Naive thymus-derived CD4-positive, alpha-beta T cell (primary cell): ENCODE results near the gene SEC14L1. TPM values are rescaled to one million over a fixed set of nuclear protein-coding genes. Genes with fewer than 3 reads are reported as not detected.

Experiments used
- ATAC-seq: fragments of 150-1000 bp; cut with Tn5 transposase; 2 replicates; pipeline ENCODE4 v1.10.0; 2021; ENCODE audit warnings: mild to moderate bottlenecking, moderate library complexity
- CTCF ChIA-PET: fragments of 350-600 bp; sonication (Branson Sonifier 250); formaldehyde crosslinking; loops from one replicate; lab custom pipeline; 2021; ENCODE audit warnings: antibody characterized with exemption; lab: Charles Lee
- POLR2A ChIA-PET: fragments of 350-600 bp; sonication (Branson Sonifier 250); formaldehyde crosslinking; loops from one replicate; lab custom pipeline; 2021; ENCODE audit warnings: antibody characterized with exemption, inconsistent platforms; lab: Charles Lee
- DNase-seq, 9 donors: peaks; one replicate each; pipeline versions ENCODE4 v3.0.0 to v3.0.0-alpha.2; 2020 to 2022; ENCODE audit warnings: mixed read lengths in 1 of 9
- H3K27ac ChIP-seq: one replicate; pipeline ENCODE4 v1.7.0; 2013; ENCODE audit warnings: mild to moderate bottlenecking, low read depth, low read length, moderate library complexity
- H3K27me3 ChIP-seq, 2 donors: one replicate each; pipeline ENCODE4 v1.7.0; 2013; ENCODE audit warnings: low read length in 2 of 2, mild to moderate bottlenecking in 2 of 2, moderate library complexity in 2 of 2; ENCODE audit not compliant: control insufficient read depth in 2 of 2, insufficient read depth in 2 of 2
- H3K36me3 ChIP-seq, 3 experiments: 1 replicate in 2 of 3; 2 replicates in 1 of 3; pipeline ENCODE4 v1.7.0; 2013; ENCODE audit warnings: low read length in 3 of 3, mild to moderate bottlenecking in 3 of 3, moderate library complexity in 1 of 3; ENCODE audit not compliant: insufficient read depth in 3 of 3, control insufficient read depth in 2 of 3
- H3K4me1 ChIP-seq, 2 donors: one replicate each; pipeline ENCODE4 v1.7.0; 2013; ENCODE audit warnings: low read length in 2 of 2, mild to moderate bottlenecking in 2 of 2, moderate library complexity in 1 of 2; ENCODE audit not compliant: control insufficient read depth in 2 of 2, insufficient read depth in 2 of 2
- H3K4me3 ChIP-seq: 2 replicates; pipeline ENCODE4 v1.7.0; 2013; ENCODE audit warnings: mild to moderate bottlenecking, low read length
- H3K9me3 ChIP-seq, 3 experiments: 1 replicate in 2 of 3; 2 replicates in 1 of 3; pipeline ENCODE4 v1.7.0; 2013; ENCODE audit warnings: low read length in 3 of 3; ENCODE audit not compliant: control insufficient read depth in 2 of 3
- H3K27ac Mint-ChIP-seq, 9 donors: one replicate each; pipeline ENCODE4 v1.8.0; 2020 to 2022; ENCODE audit warnings: mixed read lengths in 9 of 9, mild to moderate bottlenecking in 8 of 9, moderate library complexity in 5 of 9, inconsistent platforms in 2 of 9
- H3K27me3 Mint-ChIP-seq, 5 donors: one replicate each; pipeline ENCODE4 v1.8.0; 2021 to 2022; ENCODE audit warnings: mixed read lengths in 5 of 5, mild to moderate bottlenecking in 1 of 5
- H3K36me3 Mint-ChIP-seq, 5 donors: one replicate each; pipeline ENCODE4 v1.8.0; 2020 to 2022; ENCODE audit warnings: mixed read lengths in 5 of 5, mild to moderate bottlenecking in 3 of 5, inconsistent platforms in 1 of 5
- H3K4me1 Mint-ChIP-seq, 7 donors: one replicate each; pipeline ENCODE4 v1.8.0; 2020 to 2022; ENCODE audit warnings: mixed read lengths in 7 of 7, mild to moderate bottlenecking in 3 of 7, inconsistent platforms in 1 of 7
- H3K4me3 Mint-ChIP-seq, 10 donors: one replicate each; pipeline ENCODE4 v1.8.0; 2020 to 2022; ENCODE audit warnings: mild to moderate bottlenecking in 10 of 10, mixed read lengths in 10 of 10, moderate library complexity in 6 of 10, inconsistent platforms in 2 of 10
- H3K9me3 Mint-ChIP-seq, 11 donors: one replicate each; pipeline ENCODE4 v1.8.0; 2020 to 2022; ENCODE audit warnings: mixed read lengths in 11 of 11, mild to moderate bottlenecking in 4 of 11, inconsistent platforms in 1 of 11, moderate library complexity in 1 of 11
- intact Hi-C, 2 donors: fragments of 100-400 bp; cut with micrococcal nuclease; formaldehyde crosslinking; loops; one replicate each; pipeline ENCODE4 v1.15.1; 2023
- polyA plus RNA-seq, 2 donors: library from polyadenylated mRNA; unstranded; fragments of 300-500 nt; fragmentation: Illumina TruSeq; gene quantifications; one replicate each; pipeline ENCODE4 v1.2.3, GENCODE V29; 2021
- total RNA-seq, 6 experiments: library from RNA in 5 of 6; stranded (reverse) in 5 of 6; gene quantifications; 1 replicate in 5 of 6; 2 replicates in 1 of 6; pipeline ENCODE4 v1.2.3 and lab custom pipeline; 2021 to 2026

The SEC14L1 gene
- total and polyA plus RNA-seq, 7 experiments from 2014 or later, result 7.0 to 103 (median 28.7) TPM

DNA sequence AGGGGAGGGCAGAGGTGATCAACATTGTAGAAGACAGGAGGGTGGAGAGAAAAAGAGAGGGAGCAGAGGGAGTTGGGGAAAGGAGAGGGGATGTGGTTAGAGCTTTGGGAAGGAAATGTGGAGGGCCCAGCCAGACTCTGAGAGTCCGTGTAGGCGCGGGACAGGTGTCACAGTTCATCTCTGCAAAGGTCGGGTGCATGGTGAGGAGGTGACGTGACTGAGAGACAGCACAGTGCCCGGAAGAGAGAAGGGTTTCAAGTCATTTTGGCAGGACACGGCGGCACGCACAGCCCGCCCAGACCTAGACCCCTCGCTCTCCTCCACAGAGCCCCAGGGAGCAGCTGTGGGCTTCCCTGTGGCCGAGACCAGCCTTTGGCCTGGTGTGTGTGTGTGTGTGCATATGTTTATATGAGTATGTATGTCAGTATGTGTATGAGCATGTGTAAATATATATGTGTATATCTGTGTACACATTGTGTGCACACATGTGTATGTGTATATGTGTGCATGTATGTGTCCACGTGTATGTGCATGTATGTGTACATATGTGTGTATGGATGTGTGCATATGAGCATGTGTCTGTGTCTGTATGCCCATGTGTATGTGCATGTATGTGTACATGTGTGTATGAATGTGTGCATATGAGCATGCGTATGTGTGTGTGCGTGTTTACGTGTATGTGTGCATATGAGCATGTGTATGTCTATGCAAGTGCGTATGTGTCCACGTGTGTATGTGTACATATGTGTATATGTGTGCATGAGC lies 104.6 kb downstream of the SEC14L1 start:
- H3K36me3 ChIP-seq, result no peaks in the 10 kb centered on the region
- POLR2A ChIA-PET, result no interaction called here
- ATAC-seq, result no peak
- H3K4me3 ChIP-seq, result no peak overlapping the region
- H3K9me3 ChIP-seq, result no peaks in the 10 kb centered on the region
- no peaks in the 10 kb centered on the region for H3K27me3 ChIP-seq
- Mint-ChIP-seq H3K27me3 (peaks cover 9 to 20% (median 13%) of the 10 kb centered on the region in 5 donors), H3K27ac (peak overlapping the region in 1 of 9 donors; percentile 23), H3K36me3 (no peaks in the 10 kb centered on the region), H3K9me3 (no peaks in the 10 kb centered on the region), H3K4me3 (peak overlapping the region in 1 of 10 donors; percentile 57), H3K4me1 (peaks cover 0 to 22% (median 7%) of the 10 kb centered on the region in 7 donors)
- CTCF ChIA-PET, result no interaction called here
- DNase-seq, result no peak
- intact Hi-C loops, result no loop called here
- no peak overlapping the region for H3K27ac ChIP-seq
- H3K4me1 ChIP-seq, result peaks cover 0 to 5% of the 10 kb centered on the region in 2 donors

DNA sequence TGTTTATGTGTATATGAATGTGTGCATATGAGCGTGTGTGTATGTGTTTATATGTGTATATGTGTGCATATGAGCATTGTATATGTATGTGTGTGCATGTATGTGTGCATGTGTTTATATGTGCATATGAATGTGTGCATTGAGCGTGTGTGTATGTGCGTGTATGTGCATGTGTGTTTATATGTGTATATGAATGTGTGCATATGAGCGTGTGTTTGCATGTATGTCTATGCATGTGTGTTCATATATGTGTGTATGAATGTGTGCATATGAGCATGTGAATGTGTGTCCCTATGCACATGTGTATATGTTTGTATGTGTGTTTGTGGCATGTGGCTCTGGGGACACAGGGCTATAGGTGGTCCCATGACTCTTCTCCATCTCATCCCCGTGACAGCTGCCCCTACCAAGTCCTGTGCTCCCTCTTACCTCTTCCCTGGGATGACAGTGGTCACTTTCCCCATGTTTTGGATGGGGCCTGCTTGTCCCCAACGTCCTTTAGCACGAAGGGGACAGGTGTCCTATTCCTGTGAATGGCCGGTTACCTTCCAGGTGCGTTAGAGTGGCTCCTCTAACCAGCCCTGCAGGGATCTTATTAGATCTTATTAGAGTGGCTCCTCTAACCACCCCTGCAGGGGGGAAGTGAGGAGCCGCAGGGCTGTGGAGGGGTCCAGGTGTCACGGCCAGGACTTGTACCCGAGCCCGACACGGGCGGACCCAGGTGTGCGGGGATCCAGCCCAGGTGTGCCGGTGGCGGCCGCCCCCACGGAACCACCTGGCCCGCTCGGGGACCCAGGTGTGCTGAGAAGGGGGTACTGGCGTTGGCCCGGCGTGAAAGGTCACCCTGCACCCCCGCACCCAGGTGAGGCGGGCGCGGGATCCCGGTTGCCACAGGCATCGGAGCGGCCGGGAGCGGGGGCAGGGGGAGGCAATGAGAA lies 105.6 kb downstream of the SEC14L1 start:
- Histone ChIP-seq H3K36me3 (no peaks in the 10 kb centered on the region), H3K4me3 (peak overlapping the region; percentile 35), H3K4me1 (peaks cover 0 to 5% of the 10 kb centered on the region in 2 donors), H3K27ac (no peak overlapping the region), H3K27me3 (no peaks in the 10 kb centered on the region), H3K9me3 (no peaks in the 10 kb centered on the region)
- H3K9me3 Mint-ChIP-seq, result no peaks in the 10 kb centered on the region
- H3K4me1 Mint-ChIP-seq, result peaks cover 0 to 22% (median 7%) of the 10 kb centered on the region in 7 donors
- ChIA-PET CTCF (no interaction called here), POLR2A (no interaction called here)
- peaks cover 9 to 21% (median 13%) of the 10 kb centered on the region in 5 donors for H3K27me3 Mint-ChIP-seq
- intact Hi-C loops, result loop anchor here (1.0 kb wide), 4 partner anchors 160 to 430 kb away; partner anchors contain the start of gene MGAT5B (in 2 of the 2)
- H3K36me3 Mint-ChIP-seq, result no peaks in the 10 kb centered on the region
- ATAC-seq (no peak), DNase-seq (peak in 1 of 9 donors; percentile 12)
- H3K27ac Mint-ChIP-seq, result peak overlapping the region in 1 of 9 donors; percentile 72
- peak overlapping the region; percentile 16 to 77 (median 60) for H3K4me3 Mint-ChIP-seq

DNA sequence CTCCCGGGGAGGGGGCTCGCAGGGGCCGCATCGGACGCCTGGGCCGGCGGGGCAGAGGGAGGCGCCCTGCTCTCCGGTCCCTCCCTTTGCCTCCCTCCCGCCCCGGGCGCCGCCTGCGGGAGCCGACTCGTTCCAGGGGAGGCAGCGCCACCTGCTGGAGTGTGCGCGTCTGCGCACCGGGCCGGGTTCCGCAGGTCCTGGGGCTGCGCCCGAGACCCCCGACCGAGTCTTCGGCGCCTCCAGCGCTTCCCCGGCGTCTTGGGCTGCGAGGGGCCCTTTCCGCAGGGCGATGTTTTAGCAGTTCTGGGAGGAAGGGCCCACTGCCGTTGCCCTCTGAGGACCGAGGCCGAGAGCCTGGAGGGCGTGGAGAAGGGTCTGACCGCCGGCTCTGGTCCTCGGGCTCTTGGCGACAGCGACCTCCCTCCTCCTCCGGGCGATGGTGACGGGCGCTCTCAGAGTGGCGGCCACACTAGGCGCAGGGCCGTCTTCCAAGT lies 106.3 kb downstream of the SEC14L1 start:
- peak; percentile 62 to 93 (median 83) for DNase-seq
- intact Hi-C loops, result loop anchor here (1.0 kb wide), 4 partner anchors 161 to 431 kb away; partner anchors contain the start of gene MGAT5B (in 2 of the 2)
- H3K4me1 Mint-ChIP-seq, result peaks cover 3 to 22% (median 7%) of the 10 kb centered on the region in 7 donors
- Histone ChIP-seq H3K9me3 (no peaks in the 10 kb centered on the region), H3K4me1 (peaks cover 0 to 5% of the 10 kb centered on the region in 2 donors), H3K36me3 (no peaks in the 10 kb centered on the region), H3K27me3 (no peaks in the 10 kb centered on the region), H3K27ac (no peak overlapping the region), H3K4me3 (peak overlapping the region; percentile 35)
- CTCF ChIA-PET, result interaction anchor here (1.3 to 1.5 kb wide), 2 partner anchors 148 to 161 kb away, joined by 3 to 8 read pairs; no protein-coding TSS in a partner anchor
- peak; percentile 99 for ATAC-seq
- H3K9me3 Mint-ChIP-seq, result no peaks in the 10 kb centered on the region
- peak overlapping the region in 1 of 9 donors; percentile 61 for H3K27ac Mint-ChIP-seq
- peaks cover 9 to 24% (median 13%) of the 10 kb centered on the region in 5 donors for H3K27me3 Mint-ChIP-seq
- POLR2A ChIA-PET, result no interaction called here
- no peaks in the 10 kb centered on the region for H3K36me3 Mint-ChIP-seq
- H3K4me3 Mint-ChIP-seq, result peak overlapping the region; percentile 29 to 81 (median 66)

GRCh38 chr17:77247609-77248008 lies 106.8 kb downstream of the SEC14L1 start:
- no peak for ATAC-seq
- ChIA-PET POLR2A (no interaction called here), CTCF (interaction anchor here (0.9 to 1.5 kb wide), 6 partner anchors 38 to 766 kb away, joined by 3 to 9 read pairs (median 4); no protein-coding TSS in a partner anchor)
- H3K9me3 Mint-ChIP-seq, result no peaks in the 10 kb centered on the region
- intact Hi-C loops, result loop anchor here (1.0 kb wide), 4 partner anchors 161 to 431 kb away; partner anchors contain the start of gene MGAT5B (in 2 of the 2)
- Histone ChIP-seq H3K36me3 (no peaks in the 10 kb centered on the region), H3K27ac (no peak overlapping the region), H3K4me3 (no peak overlapping the region), H3K27me3 (no peaks in the 10 kb centered on the region), H3K4me1 (peaks cover 0 to 5% of the 10 kb centered on the region in 2 donors), H3K9me3 (no peaks in the 10 kb centered on the region)
- peak overlapping the region; percentile 53 to 81 (median 66) for H3K4me3 Mint-ChIP-seq
- no peaks in the 10 kb centered on the region for H3K36me3 Mint-ChIP-seq
- peaks cover 9 to 24% (median 13%) of the 10 kb centered on the region in 5 donors for H3K27me3 Mint-ChIP-seq
- peak overlapping the region in 1 of 9 donors; percentile 61 for H3K27ac Mint-ChIP-seq
- H3K4me1 Mint-ChIP-seq, result peaks cover 3 to 22% (median 7%) of the 10 kb centered on the region in 7 donors
- DNase-seq, result no peak

DNA sequence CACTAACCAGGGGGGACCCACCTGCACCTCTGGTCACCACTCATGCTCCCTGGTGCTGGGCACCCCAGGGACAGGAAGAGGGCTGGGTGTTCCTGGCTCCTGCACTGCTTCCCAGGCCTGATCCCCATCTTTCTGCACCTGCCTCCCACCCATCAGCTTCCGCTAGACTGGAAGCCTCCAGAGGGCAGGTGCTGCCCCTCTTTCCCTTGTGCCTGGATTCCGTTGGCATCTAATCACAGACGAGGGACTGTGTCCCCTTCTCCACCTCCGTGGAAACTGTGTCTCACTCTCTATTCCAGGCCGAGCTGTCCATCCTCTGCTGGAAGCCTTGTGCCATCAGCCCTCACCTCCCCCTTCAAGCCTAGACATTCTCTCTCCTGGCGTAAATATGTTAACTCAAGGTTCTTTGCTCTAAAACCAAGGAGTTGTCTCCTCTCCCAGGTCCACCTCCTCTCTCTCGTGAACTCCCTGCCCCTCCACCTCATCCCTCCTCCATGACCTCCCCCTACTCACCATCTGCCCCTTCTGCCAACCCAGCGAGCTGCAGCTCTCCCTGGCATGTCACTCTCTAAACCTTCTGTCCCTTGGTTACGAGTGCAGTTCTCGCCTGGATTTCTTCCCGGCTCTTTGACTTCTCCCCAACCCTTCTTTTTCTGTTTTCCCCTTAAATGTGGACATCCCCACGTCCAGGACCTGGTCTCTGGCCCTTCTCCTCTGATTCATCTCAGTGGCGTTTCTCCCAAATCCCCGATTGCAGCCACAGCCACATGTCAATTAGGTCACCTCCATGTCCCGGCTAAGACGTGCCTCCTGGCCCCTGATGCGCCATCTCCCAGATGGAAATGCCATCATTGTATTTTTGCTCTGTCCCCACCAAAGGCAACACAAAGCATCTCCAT lies 107.7 kb downstream of the SEC14L1 start:
- DNase-seq (no peak), ATAC-seq (no peak)
- H3K4me3 Mint-ChIP-seq, result peak overlapping the region in 7 of 10 donors; percentile 4 to 57 (median 33)
- intact Hi-C loops, result no loop called here
- CTCF ChIA-PET, result interaction anchor here (0.9 to 1.5 kb wide), 6 partner anchors 37 to 765 kb away, joined by 3 to 9 read pairs (median 4); no protein-coding TSS in a partner anchor
- no peaks in the 10 kb centered on the region for H3K9me3 Mint-ChIP-seq
- H3K27ac Mint-ChIP-seq, result peak overlapping the region in 4 of 9 donors; percentile 1 to 76 (median 28)
- H3K27me3 Mint-ChIP-seq, result peaks cover 9 to 24% (median 13%) of the 10 kb centered on the region in 5 donors
- peaks cover 0 to 5% of the 10 kb centered on the region in 2 donors for H3K4me1 ChIP-seq
- H3K9me3 ChIP-seq, result no peaks in the 10 kb centered on the region
- H3K36me3 Mint-ChIP-seq, result no peaks in the 10 kb centered on the region
- H3K27me3 ChIP-seq, result no peaks in the 10 kb centered on the region
- POLR2A ChIA-PET, result interaction anchor here (0.6 kb wide), 1 partner anchor 164 kb away, joined by 4 read pairs; no protein-coding TSS in a partner anchor
- peaks cover 3 to 22% (median 7%) of the 10 kb centered on the region in 7 donors for H3K4me1 Mint-ChIP-seq
- H3K36me3 ChIP-seq, result no peaks in the 10 kb centered on the region
- no peak overlapping the region for H3K4me3 ChIP-seq
- H3K27ac ChIP-seq, result no peak overlapping the region
